DOHH2 (cell line): ENCODE results near the gene RAD23A.

Experiments
- H3F3A ChIP-seq: fragments of 200-600 bp; sonication (generic), shearing (Covaris generic); 2 replicates; pipeline ENCODE4 v1.6.0; 2016; ENCODE audit warnings: antibody characterized with exemption, mild to moderate bottlenecking; ENCODE audit not compliant: control insufficient read depth, insufficient read depth
- H3K27ac ChIP-seq: fragments of 200-600 bp; sonication (generic); 2 replicates; pipeline ENCODE4 v1.5.1; 2014; ENCODE audit warnings: low read depth, mild to moderate bottlenecking, low read length, moderate library complexity
- H3K27me3 ChIP-seq: fragments of 200-600 bp; sonication (generic); 2 replicates; pipeline ENCODE4 v1.6.1; 2014; ENCODE audit warnings: mild to moderate bottlenecking, low read length, mixed read lengths; ENCODE audit not compliant: control insufficient read depth
- H3K36me3 ChIP-seq: fragments of 200-600 bp; sonication (generic); 2 replicates; pipeline ENCODE4 v1.6.1; 2014; ENCODE audit warnings: mild to moderate bottlenecking, low read length, moderate library complexity, mixed read lengths; ENCODE audit not compliant: control insufficient read depth
- H3K4me1 ChIP-seq: fragments of 200-600 bp; sonication (generic); 2 replicates; pipeline ENCODE4 v1.6.1; 2014; ENCODE audit warnings: mild to moderate bottlenecking, low read length, mixed read lengths; ENCODE audit not compliant: control insufficient read depth
- H3K4me2 ChIP-seq: fragments of 200-600 bp; sonication (generic); 2 replicates; pipeline ENCODE4 v1.6.0; 2014; ENCODE audit warnings: mild to moderate bottlenecking, low read length, moderate library complexity
- H3K4me3 ChIP-seq: fragments of 200-600 bp; sonication (generic); 2 replicates; pipeline ENCODE4 v1.5.1; 2014; ENCODE audit warnings: mild to moderate bottlenecking, low read length, mixed read lengths
- H3K79me2 ChIP-seq: fragments of 200-600 bp; sonication (generic); 2 replicates; pipeline ENCODE4 v1.6.1; 2014; ENCODE audit warnings: mild to moderate bottlenecking, low read length, mixed read lengths; ENCODE audit not compliant: control insufficient read depth
- H3K9me2 ChIP-seq: fragments of 200-600 bp; sonication (generic); replicated peaks from 2 replicates; pipeline ENCODE4 v1.6.1; 2014; ENCODE audit warnings: mild to moderate bottlenecking, low read length, mixed read lengths; ENCODE audit not compliant: control insufficient read depth
- H3K9me3 ChIP-seq: fragments of 200-600 bp; sonication (generic); 2 replicates; pipeline ENCODE4 v1.6.1; 2014; ENCODE audit warnings: antibody characterized with exemption, low read length, mixed read lengths; ENCODE audit not compliant: control insufficient read depth, insufficient read depth
- H4K20me1 ChIP-seq: fragments of 200-600 bp; sonication (generic); 2 replicates; pipeline ENCODE4 v1.6.0; 2014; ENCODE audit warnings: low read depth, mild to moderate bottlenecking, antibody characterized with exemption, low read length, moderate library complexity; ENCODE audit not compliant: control insufficient read depth, insufficient read depth
- CTCF ChIP-seq: fragments of 200-600 bp; sonication (generic); IDR thresholded peaks from one replicate; pipeline ENCODE4 v1.5.1; 2014; ENCODE audit warnings: antibody characterized with exemption, mild to moderate bottlenecking, low read depth, low read length; ENCODE audit not compliant: poor library complexity, severe bottlenecking
- EZH2phosphoT487 ChIP-seq: fragments of 200-600 bp; sonication (generic); IDR thresholded peaks from 2 replicates; pipeline ENCODE4 v1.6.1; 2017; ENCODE audit warnings: borderline replicate concordance, mild to moderate bottlenecking, antibody characterized with exemption, low read length, moderate library complexity, mixed read lengths

Gene RAD23A

DNA sequence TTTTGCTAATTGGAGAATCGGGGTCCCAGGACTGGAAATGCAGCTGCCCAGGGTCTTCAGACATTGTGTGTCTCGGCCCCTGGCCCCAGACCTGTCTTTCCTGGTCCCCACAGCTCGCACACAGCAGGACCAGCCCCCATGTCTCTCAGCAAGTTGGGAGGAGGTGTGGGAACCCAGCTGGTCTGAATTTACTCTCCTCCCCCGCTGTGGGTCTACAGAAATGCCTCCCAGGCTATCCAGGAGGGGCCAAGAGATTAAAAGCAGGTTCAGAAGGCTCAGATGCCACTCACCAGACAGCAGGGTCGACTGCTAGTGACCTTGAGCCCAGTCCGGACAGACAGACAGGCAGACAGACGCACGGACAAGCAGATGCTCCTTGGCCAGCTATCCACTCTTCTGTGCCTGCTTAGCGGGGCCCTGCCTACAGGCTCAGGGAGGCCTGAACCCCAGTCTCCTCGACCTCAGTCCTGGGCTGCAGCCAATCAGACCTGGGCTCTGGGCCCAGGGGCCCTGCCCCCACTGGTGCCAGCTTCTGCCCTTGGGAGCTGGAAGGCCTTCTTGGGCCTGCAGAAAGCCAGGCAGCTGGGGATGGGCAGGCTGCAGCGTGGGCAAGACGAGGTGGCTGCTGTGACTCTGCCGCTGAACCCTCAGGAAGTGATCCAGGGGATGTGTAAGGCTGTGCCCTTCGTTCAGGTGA is 23.8 kb downstream of the RAD23A start, which contains the start of gene DAND5:
Gene DAND5 (plus strand): TSS at position 285 of the 697 bp plus-strand sequence. CDS start 85 bp downstream, at position 370.
- TF ChIP-seq EZH2phosphoT487, result no peak
- TF ChIP-seq CTCF, result no peak
- no peak within 1 kb of the TSS for H3K4me2 ChIP-seq
- no peak within 1 kb of the TSS for H3K27ac ChIP-seq

DNA sequence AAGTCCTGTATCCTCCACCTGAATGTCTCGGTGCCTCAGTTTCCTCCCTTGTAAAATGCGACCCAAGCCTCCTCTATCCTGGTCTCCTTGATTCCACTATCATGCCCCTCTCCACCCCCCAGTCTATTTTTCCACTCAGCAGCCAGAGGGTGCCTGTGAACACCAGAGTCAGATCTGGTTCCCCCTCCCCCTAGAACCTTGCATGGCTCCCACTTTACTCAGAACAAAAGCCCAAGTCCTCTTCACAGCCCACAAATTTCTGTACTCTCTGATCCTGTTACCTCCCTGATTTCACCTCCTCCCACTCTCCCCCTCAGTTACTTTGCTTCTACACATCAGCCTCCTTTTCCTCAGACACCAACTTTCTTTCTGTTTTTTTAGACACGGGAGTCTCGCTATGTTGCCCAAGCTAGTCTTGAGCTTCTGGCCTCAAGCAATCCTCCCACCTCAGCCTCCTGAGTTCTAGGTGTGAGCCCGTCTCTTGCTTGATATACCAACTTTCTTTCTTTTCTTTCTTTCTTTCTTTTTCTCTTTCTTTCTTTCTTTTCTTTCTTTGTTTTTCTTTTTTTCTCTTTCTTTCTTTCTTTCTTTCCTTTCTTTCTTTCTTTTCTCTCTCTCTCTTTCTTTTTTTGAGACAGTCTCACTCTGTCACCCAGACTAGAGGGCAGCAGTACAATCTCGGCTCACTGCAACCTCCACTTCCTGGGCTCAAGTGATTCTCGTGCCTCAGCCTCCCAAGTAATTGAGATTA is 24.6 kb downstream of the RAD23A start:
- Histone ChIP-seq H3K9me2 (no peaks in the 10 kb centered on the region), H3K27me3 (no peaks in the 10 kb centered on the region), H3K4me2 (no peak overlapping the region), H3K36me3 (no peaks in the 10 kb centered on the region), H3K9me3 (no peaks in the 10 kb centered on the region), H3K27ac (no peak overlapping the region), H3K4me3 (no peak overlapping the region), H4K20me1 (no peaks in the 10 kb centered on the region), H3K79me2 (no peaks in the 10 kb centered on the region), H3K4me1 (peaks cover 10% of the 10 kb centered on the region), H3F3A (no peaks in the 10 kb centered on the region)
- TF ChIP-seq CTCF (no peak), EZH2phosphoT487 (no peak)

More for the DNA sequence above, 23.8 kb downstream of the RAD23A start, which contains the start of gene DAND5:
- H3K4me3 ChIP-seq, result no peak within 1 kb of the TSS
- H3F3A ChIP-seq, result no peaks in the 10 kb centered on the region
- H4K20me1 ChIP-seq, result no peaks in the 10 kb centered on the region
- H3K36me3 ChIP-seq, result no peaks in the 10 kb centered on the region
- H3K9me2 ChIP-seq, result no peaks in the 10 kb centered on the region
- H3K9me3 ChIP-seq, result no peaks in the 10 kb centered on the region
- no peaks in the 10 kb centered on the region for H3K79me2 ChIP-seq
- H3K27me3 ChIP-seq, result no peaks in the 10 kb centered on the region
- peaks cover 14% of the 10 kb centered on the region for H3K4me1 ChIP-seq

DNA sequence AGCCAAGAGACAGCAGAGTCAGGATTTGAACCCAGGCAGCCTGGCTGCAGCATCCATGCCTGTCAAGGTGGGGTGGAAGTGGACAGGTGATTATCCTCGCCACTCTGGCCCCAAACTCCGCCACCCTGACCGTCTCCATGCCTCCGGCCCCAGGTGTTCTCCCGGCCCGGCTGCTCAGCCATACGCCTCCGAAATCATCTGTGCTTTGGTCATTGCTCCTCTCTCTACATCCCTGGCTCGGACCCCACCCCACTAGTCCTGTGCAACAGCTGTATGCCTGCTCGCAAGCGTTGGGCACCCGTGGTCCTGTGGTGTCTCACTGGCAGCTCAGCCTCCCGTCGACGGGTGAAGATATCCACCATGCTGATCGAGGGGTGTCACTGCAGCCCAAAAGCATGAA is 27.6 kb downstream of the RAD23A start:
- no peak overlapping the region for H3K4me2 ChIP-seq

More for the DNA sequence above, 27.6 kb downstream of the RAD23A start:
- Histone ChIP-seq H3K9me2 (no peaks in the 10 kb centered on the region), H3K27me3 (no peaks in the 10 kb centered on the region), H3K9me3 (no peaks in the 10 kb centered on the region), H4K20me1 (no peaks in the 10 kb centered on the region), H3K4me1 (no peaks in the 10 kb centered on the region), H3F3A (no peaks in the 10 kb centered on the region), H3K4me3 (no peak overlapping the region), H3K36me3 (no peaks in the 10 kb centered on the region), H3K79me2 (no peaks in the 10 kb centered on the region), H3K27ac (no peak overlapping the region)
- TF ChIP-seq CTCF (no peak), EZH2phosphoT487 (no peak)
